SK-N-SH (cell line): ENCODE results near the gene LIPJ. TPM values are rescaled to one million over a fixed set of nuclear protein-coding genes. Genes with fewer than 3 reads are reported as not detected.
A peak's percentile ranks its signal among the peaks of the same experiment; 100 is the strongest.

Experiments
- CTCF ChIA-PET: fragments of 300-600, 350-600 bp; formaldehyde crosslinking; extraction: SDS; loops from one replicate; lab custom pipeline; 2021; lab: Yijun Ruan, JAX
- POLR2A ChIA-PET: fragments of 350-600 bp; sonication (Branson Sonifier 250); formaldehyde crosslinking; extraction: SDS; loops from one replicate; lab custom pipeline; 2020; ENCODE audit warnings: antibody characterized with exemption, inconsistent platforms; lab: Yijun Ruan, JAX
- DNase-seq: peaks from one replicate; pipeline ENCODE4 v3.0.0; 2012
- H2AFZ ChIP-seq: fragments of 200-600 bp; sonication (generic); 2 replicates; pipeline ENCODE4 v1.8.1; 2016; ENCODE audit warnings: antibody characterized with exemption, mild to moderate bottlenecking, low read depth
- H3F3A ChIP-seq: fragments of 200-600 bp; sonication (generic); replicated peaks from 2 replicates; pipeline ENCODE3; 2016; ENCODE audit warnings: antibody characterized with exemption, mild to moderate bottlenecking; ENCODE audit not compliant: insufficient read depth
- H3K27ac ChIP-seq, 2 experiments: fragments of 200-500 bp in 1 of 2; fragments of 200-600 bp in 1 of 2; sonication (Bioruptor generic) in 1 of 2; sonication (generic), shearing (Covaris generic) in 1 of 2; 2 replicates each; pipeline versions ENCODE4 v1.5.1 to v1.6.1; 2014 to 2016; ENCODE audit warnings: low read depth in 2 of 2, inconsistent platforms in 1 of 2, low read length in 1 of 2, mild to moderate bottlenecking in 1 of 2, mixed read lengths in 1 of 2
- H3K27me3 ChIP-seq: fragments of 200-600 bp; sonication (generic), shearing (Covaris generic); 2 replicates; pipeline ENCODE4 v1.6.1; 2016; ENCODE audit warnings: mixed run types; ENCODE audit not compliant: insufficient read depth
- H3K36me3 ChIP-seq, 2 experiments: fragments of 200-500 bp in 1 of 2; fragments of 200-600 bp in 1 of 2; sonication (Bioruptor generic) in 1 of 2; sonication (generic) in 1 of 2; replicated peaks in 1 of 2; 2 replicates each; pipeline versions ENCODE3 to v1.5.1; 2014 to 2016; ENCODE audit warnings: low read length in 1 of 2, mild to moderate bottlenecking in 1 of 2; ENCODE audit not compliant: insufficient read depth in 2 of 2, control insufficient read depth in 1 of 2
- H3K4me1 ChIP-seq, 2 experiments: fragments of 200-500 bp in 1 of 2; fragments of 200-600 bp in 1 of 2; sonication (Bioruptor generic) in 1 of 2; sonication (generic), shearing (Covaris generic) in 1 of 2; 2 replicates each; pipeline versions ENCODE4 v1.5.1 to v1.6.1; 2014 to 2016; ENCODE audit warnings: low read depth in 1 of 2, low read length in 1 of 2, mixed run types in 1 of 2; ENCODE audit not compliant: insufficient read depth in 2 of 2, control insufficient read depth in 1 of 2
- H3K4me2 ChIP-seq: fragments of 200-600 bp; sonication (generic), shearing (Covaris generic); 2 replicates; pipeline ENCODE4 v1.6.1; 2017; ENCODE audit warnings: mixed run types
- H3K4me3 ChIP-seq, 2 experiments: fragments of 200-500 bp in 1 of 2; fragments of 200-600 bp in 1 of 2; sonication (Bioruptor generic) in 1 of 2; sonication (generic), shearing (Covaris generic) in 1 of 2; 2 replicates each; pipeline versions ENCODE4 v1.5.1 to v1.8.1; 2014 to 2016; ENCODE audit warnings: low read depth in 2 of 2, inconsistent platforms in 1 of 2, low read length in 1 of 2, mild to moderate bottlenecking in 1 of 2, mixed read lengths in 1 of 2, moderate library complexity in 1 of 2
- H3K79me2 ChIP-seq: fragments of 200-600 bp; sonication (generic); 2 replicates; pipeline ENCODE4 v1.8.1; 2017; ENCODE audit warnings: mild to moderate bottlenecking; ENCODE audit not compliant: insufficient read depth
- H3K9ac ChIP-seq: fragments of 200-600 bp; sonication (generic); 2 replicates; pipeline ENCODE4 v1.6.1; 2017; ENCODE audit warnings: mixed run types
- H3K9me2 ChIP-seq: fragments of 200-600 bp; sonication (generic); 2 replicates; pipeline ENCODE4 v1.6.1; 2017; ENCODE audit warnings: mixed run types
- H3K9me3 ChIP-seq: fragments of 200-600 bp; sonication (generic); 2 replicates; pipeline ENCODE4 v1.6.1; 2017; ENCODE audit warnings: mixed run types, mild to moderate bottlenecking, moderate library complexity
- H4K20me1 ChIP-seq: fragments of 200-600 bp; sonication (generic); 2 replicates; pipeline ENCODE4 v1.6.1; 2017; ENCODE audit warnings: mild to moderate bottlenecking, mixed run types; ENCODE audit not compliant: insufficient read depth
- CHD2 ChIP-seq: fragments of 150-350 bp; IDR thresholded peaks from 2 replicates; pipeline ENCODE4 v1.6.1; 2018; ENCODE audit warnings: low read length; ENCODE audit not compliant: partially characterized antibody
- CTCF ChIP-seq: fragments of 200-600 bp; sonication (generic); IDR thresholded peaks from 2 replicates; pipeline ENCODE4 v1.6.1; 2017; ENCODE audit warnings: antibody characterized with exemption, mild to moderate bottlenecking, moderate library complexity
- ELF1 ChIP-seq: IDR thresholded peaks from 2 replicates; pipeline ENCODE4 v1.4.0; 2012
- EZH2phosphoT487 ChIP-seq: fragments of 200-600 bp; sonication (generic); IDR thresholded peaks from 2 replicates; pipeline ENCODE4 v1.6.1; 2017; ENCODE audit warnings: low read depth, mixed run types, mild to moderate bottlenecking, antibody characterized with exemption, moderate library complexity, borderline replicate concordance
- GATA2 ChIP-seq: sonication (generic); formaldehyde crosslinking; IDR thresholded peaks from 2 replicates; pipeline ENCODE4 v1.5.0; 2020; ENCODE audit warnings: mild to moderate bottlenecking, missing genetic modification reagents
- IRF3 ChIP-seq: fragments of 150-350 bp; IDR thresholded peaks from 2 replicates; pipeline ENCODE4 v1.6.1; 2016; ENCODE audit warnings: mild to moderate bottlenecking, low read depth, low read length
- MEF2A ChIP-seq: IDR thresholded peaks from 2 replicates; pipeline ENCODE4 v1.4.0; 2012; ENCODE audit warnings: low read depth, borderline replicate concordance
- MXI1 ChIP-seq: IDR thresholded peaks from 2 replicates; pipeline ENCODE4 v1.6.1; 2012; ENCODE audit warnings: mild to moderate bottlenecking, low read depth, low read length, improper control_type of control experiment
- NFIC ChIP-seq: IDR thresholded peaks from 2 replicates; pipeline ENCODE4 v1.4.0; 2012; ENCODE audit warnings: borderline replicate concordance
- POLR2AphosphoS5 ChIP-seq: IDR thresholded peaks from 2 replicates; pipeline ENCODE4 v1.6.1; 2012; ENCODE audit warnings: low read depth, low read length
- RAD21 ChIP-seq: IDR thresholded peaks from 2 replicates; pipeline ENCODE4 v1.6.1; 2012; ENCODE audit warnings: mild to moderate bottlenecking, low read length
- RCOR1 ChIP-seq: fragments of 150-350 bp; IDR thresholded peaks from 2 replicates; pipeline ENCODE4 v1.6.1; 2017; ENCODE audit warnings: antibody characterized with exemption, low read length
- RFX5 ChIP-seq: IDR thresholded peaks from 2 replicates; pipeline ENCODE4 v1.6.1; 2012; ENCODE audit warnings: mild to moderate bottlenecking, improper control_type of control experiment, low read length
- SMC3 ChIP-seq: IDR thresholded peaks from 2 replicates; pipeline ENCODE4 v1.6.1; 2012; ENCODE audit warnings: low read depth, low read length, improper control_type of control experiment
- TAF1 ChIP-seq: IDR thresholded peaks from 2 replicates; pipeline ENCODE4 v1.6.1; 2012; ENCODE audit warnings: low read depth, mild to moderate bottlenecking, low read length, moderate library complexity, borderline replicate concordance
- TCF12 ChIP-seq: IDR thresholded peaks from 2 replicates; pipeline ENCODE4 v1.4.0; 2012
- TEAD4 ChIP-seq: IDR thresholded peaks from 2 replicates; pipeline ENCODE4 v1.4.0; 2012; ENCODE audit warnings: mild to moderate bottlenecking, borderline replicate concordance; ENCODE audit not compliant: insufficient read depth
- USF2 ChIP-seq: fragments of 150-350 bp; IDR thresholded peaks from 2 replicates; pipeline ENCODE4 v1.6.1; 2017; ENCODE audit warnings: antibody characterized with exemption, low read length, low read depth, borderline replicate concordance
- YY1 ChIP-seq: IDR thresholded peaks from 2 replicates; pipeline ENCODE4 v1.4.0; 2012; ENCODE audit warnings: low read depth, mild to moderate bottlenecking
- WGBS: methylation state at CpG from one replicate; pipeline ENCODE4 v1.1.6; 2017; ENCODE audit warnings: low lambda C conversion rate; 5-methylcytosine and 5-hydroxymethylcytosine counted together
- polyA plus RNA-seq, 3 experiments: library from polyadenylated mRNA; depleted of rRNA; stranded (reverse); fragments of >200 nt; gene quantifications; 2 replicates each; pipeline ENCODE4 v1.2.3, GENCODE V29; 2012

The LIPJ gene
- polyA plus RNA-seq, 1 of the 3 experiments (the other 2 are of a cell fraction) = not detected

- no peaks in the 10 kb centered on the region for H3K36me3 ChIP-seq
- peaks cover 8% of the 10 kb centered on the region in 2 experiments; a peak in 2 of 4 replicates for H3K4me1 ChIP-seq
- H3K27me3 ChIP-seq = no peaks in the 10 kb centered on the region
- H3K4me2 ChIP-seq = no peak overlapping the region
- H3K9ac ChIP-seq = no peak overlapping the region
- POLR2A ChIA-PET = interaction anchor here (1.5 kb wide), 1 partner anchor 690 kb away, joined by 7 read pairs; the partner anchor contains the start of genes KLLN and PTEN
- no peaks in the 10 kb centered on the region for H3K9me3 ChIP-seq
- CTCF ChIA-PET = interaction anchor here (0.6 to 5.2 kb wide), 21 partner anchors 11 to 738 kb away, joined by 3 to 57 read pairs (median 4); partner anchors contain the start of genes ATAD1, KLLN and PTEN
- H3K9me2 ChIP-seq = no peaks in the 10 kb centered on the region
- H3K79me2 ChIP-seq = no peaks in the 10 kb centered on the region
- no peak overlapping the region for H3K4me3 ChIP-seq
- peaks cover 6% of the 10 kb centered on the region for H3F3A ChIP-seq
- peak; percentile 48 for DNase-seq
- WGBS = 20% methylated on average over 2 of the region's 2 CpGs
- TF ChIP-seq MXI1 (no peak), CHD2 (peak; percentile 24), RAD21 (peak; percentile 98), SMC3 (peak; percentile 96), CTCF (peak; percentile 85)
- peak overlapping the region in 1 of 2 experiments; percentile 34; a peak in 1 of 4 replicates for H3K27ac ChIP-seq
- no peak overlapping the region for H2AFZ ChIP-seq
- no peaks in the 10 kb centered on the region for H4K20me1 ChIP-seq
Observed at GRCh38 chr10:88553116-88553752, 33.3 kb upstream of the LIPJ start.

GRCh38 chr10:88555190-88555908, 31.2 kb upstream of the LIPJ start:
- Histone ChIP-seq H3K4me2 (no peak overlapping the region), H3K4me1 (peaks cover 8% of the 10 kb centered on the region in 2 experiments; a peak in 2 of 4 replicates), H2AFZ (no peak overlapping the region), H3K4me3 (no peak overlapping the region), H3K9me3 (no peaks in the 10 kb centered on the region), H3K9me2 (no peaks in the 10 kb centered on the region), H3F3A (peaks cover 6% of the 10 kb centered on the region), H4K20me1 (no peaks in the 10 kb centered on the region), H3K9ac (no peak overlapping the region), H3K36me3 (no peaks in the 10 kb centered on the region), H3K27me3 (no peaks in the 10 kb centered on the region), H3K79me2 (no peaks in the 10 kb centered on the region), H3K27ac (no peak overlapping the region)
- WGBS = 86% methylated on average over 7 of the region's 7 CpGs
- no peak for DNase-seq
- ChIA-PET CTCF (interaction anchor here (0.8 to 5.2 kb wide), 3 partner anchors 9 to 705 kb away, joined by 4 to 57 read pairs (median 55); no protein-coding TSS in a partner anchor), POLR2A (no interaction called here)
- TF ChIP-seq MXI1 (no peak), IRF3 (no peak), TCF12 (no peak), GATA2 (CRISPR knock-in tag) (no peak), ELF1 (no peak), RCOR1 (no peak), CHD2 (no peak), NFIC (no peak), TEAD4 (no peak), EZH2phosphoT487 (no peak), USF2 (no peak), TAF1 (no peak), CTCF (no peak), YY1 (no peak), MEF2A (no peak), RFX5 (no peak), POLR2AphosphoS5 (no peak)
